Pons (tissue), 1 donor: ENCODE results near the gene B4GAT1.

Experiments used
- DNase-seq: peaks from one replicate; pipeline ENCODE4 v3.0.0-alpha.2; 2016; ENCODE audit warnings: low spot score

Gene B4GAT1

DNA sequence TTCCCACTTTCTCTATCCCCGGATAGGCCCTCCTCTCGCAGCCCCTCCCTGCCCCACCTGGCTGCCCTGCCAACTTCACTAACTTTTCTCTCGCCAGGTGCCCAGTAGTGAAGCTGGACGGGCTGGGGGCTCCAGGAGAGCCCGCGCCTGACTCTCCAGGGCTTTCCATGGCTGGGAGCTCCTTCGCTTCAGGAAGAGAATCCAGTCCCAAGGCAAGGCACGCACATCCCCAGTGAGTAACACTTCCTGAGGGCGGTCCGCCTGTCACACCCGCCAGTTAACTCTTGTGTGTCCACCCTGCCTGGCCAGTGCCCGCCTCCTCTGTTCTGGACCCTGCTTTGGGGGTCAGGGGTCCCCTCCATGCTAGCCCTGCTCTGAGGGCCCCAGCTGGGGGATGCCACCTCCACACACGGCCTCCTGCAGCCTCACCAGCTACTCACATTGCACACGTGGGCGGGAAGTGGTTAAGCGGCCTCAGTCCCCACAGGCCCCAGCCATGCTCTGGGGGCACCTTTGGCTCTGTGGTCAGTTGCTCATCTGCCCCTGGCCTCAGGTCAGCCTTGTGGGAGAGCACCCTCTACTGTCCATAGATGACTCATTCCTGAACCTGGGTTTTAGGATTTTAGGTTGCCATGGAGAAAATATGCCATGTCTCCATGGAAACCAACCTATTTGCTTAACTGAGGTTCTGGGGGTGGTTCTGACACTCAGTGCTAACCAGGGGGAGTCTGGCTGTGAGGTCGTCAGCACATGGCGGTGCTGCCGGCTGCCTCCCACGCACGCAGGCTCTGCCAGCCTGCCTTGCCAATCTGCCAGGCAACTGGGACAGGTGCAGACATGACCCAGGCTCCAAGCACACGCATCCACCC is 11.0 kb downstream of the B4GAT1 start, which contains the start of gene RIN1:
TSS of gene RIN1 (minus strand) at position 201 of the 869 bp plus-strand sequence. CDS start at position 169, 32 bp downstream.
- peak; percentile 26 for DNase-seq

DNA sequence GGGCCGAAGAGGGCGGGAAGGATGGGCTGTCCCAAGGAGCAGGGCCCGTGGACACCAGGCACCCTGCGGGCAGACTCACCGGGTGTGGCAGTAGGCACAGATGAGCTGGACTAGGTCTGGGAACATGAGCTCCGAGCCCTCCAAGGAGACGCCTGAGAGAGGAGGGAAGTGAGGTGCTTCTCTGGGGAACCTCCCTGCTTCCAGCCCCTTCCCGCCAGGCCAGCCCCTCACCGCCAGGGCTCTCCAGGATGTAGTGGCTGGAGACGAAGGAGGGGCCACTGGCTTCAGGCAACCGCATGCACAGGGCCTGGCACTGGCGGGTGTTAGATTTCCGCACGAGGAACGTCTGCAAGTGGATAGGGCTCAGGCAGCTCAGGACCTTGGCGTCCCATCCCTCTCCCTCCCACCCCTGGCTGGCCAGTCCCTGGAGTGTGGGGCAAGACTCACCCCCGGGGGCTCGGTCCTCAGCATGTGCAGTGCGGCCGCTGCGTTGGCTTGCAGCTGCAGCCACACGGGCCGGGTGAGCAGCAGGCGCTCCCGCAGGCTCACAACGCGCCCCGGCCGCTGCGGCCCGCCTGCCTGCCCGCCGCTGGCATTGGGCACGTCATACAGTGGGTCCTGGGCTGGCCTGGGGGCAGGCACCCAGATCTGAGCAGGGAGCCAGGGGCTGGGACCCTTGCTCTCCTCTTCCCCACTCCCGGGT is 11.7 kb downstream of the B4GAT1 start:
- DNase-seq: no peak

GRCh38 chr11:66334605-66335442 is 12.6 kb downstream of the B4GAT1 start:
- DNase-seq: no peak

DNA sequence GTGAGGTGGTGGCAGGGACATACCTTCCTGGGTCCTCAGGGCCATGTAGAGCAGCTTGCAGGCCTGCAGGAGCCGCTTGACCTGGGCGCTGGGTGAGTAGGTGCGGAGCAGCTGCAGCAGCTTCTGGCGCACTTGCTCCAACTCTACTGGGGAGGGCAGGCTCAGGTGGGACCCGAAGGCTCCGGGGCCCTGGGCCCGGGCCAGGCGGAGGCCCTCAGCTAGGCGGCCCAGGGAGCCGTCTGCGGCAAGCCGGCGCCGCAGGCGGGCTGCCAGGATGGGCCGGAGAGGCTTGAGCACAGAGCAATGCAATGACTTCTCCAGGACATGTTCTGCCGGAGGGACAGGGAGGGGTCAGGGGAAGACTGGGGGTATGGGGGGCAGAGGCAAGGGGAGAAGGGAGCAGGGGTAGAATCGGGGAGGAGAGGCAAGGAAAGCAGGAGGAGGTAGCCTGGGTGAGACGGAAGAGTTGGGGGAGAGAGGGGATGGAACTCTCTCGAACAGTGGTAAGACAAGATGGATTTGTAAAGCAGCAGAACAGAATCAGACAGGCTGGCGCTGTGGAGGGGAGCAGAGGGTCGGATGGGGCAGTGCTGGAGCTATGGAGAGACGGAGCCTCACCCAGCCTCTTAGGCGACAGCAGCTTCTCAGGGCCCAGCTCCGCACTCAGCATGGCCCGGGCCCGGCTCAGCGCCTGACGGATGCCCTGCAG is 13.4 kb downstream of the B4GAT1 start:
- no peak for DNase-seq

- DNase-seq: no peak
These were observed 14.1 kb downstream of the B4GAT1 start for GRCh38 chr11:66333220-66333877.

GRCh38 chr11:66332371-66333219 is 14.8 kb downstream of the B4GAT1 start:
- no peak for DNase-seq

DNA sequence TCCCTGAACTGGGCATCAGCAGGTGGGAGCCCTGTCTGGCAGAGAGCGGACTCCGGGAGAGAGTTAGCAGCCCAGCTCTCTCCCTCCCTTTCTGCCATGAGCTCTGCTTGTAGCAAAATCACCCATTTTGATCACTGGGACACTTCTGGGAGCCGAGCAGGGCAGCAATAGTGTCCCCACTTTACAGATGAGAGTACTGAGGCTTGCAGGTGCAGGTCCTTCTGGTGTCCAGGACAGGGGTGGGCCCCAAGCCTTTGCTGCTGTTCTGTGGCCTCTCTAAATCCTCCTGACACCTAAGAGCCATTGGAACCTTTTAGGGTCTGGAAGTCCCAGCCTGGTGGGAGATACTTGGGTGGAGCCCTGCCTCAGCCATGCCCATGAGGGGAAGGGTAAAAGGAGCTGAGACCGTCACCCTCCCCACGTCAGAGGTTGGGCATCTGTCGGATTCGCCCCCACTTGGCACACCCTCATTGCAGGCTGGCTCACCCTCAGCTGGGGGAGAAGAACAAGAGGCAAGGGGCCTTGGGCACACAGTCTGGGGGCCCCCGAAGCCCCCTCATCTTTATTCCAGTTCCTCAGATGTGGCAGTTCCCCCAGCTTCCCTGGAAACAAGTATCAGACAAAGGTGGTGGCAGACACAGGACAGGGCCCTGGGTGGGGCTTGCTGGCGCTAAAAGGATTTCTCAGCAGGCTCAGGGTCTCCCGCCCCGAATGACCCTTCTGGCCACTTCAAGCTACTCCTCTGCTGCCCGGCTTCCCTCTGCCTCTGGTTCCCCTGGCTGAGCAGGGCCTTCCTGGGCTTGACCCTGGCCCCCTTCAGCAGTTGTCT is 15.7 kb downstream of the B4GAT1 start:
- DNase-seq: no peak

GRCh38 chr11:66330931-66331330 is 16.5 kb downstream of the B4GAT1 start:
- DNase-seq: no peak

DNA sequence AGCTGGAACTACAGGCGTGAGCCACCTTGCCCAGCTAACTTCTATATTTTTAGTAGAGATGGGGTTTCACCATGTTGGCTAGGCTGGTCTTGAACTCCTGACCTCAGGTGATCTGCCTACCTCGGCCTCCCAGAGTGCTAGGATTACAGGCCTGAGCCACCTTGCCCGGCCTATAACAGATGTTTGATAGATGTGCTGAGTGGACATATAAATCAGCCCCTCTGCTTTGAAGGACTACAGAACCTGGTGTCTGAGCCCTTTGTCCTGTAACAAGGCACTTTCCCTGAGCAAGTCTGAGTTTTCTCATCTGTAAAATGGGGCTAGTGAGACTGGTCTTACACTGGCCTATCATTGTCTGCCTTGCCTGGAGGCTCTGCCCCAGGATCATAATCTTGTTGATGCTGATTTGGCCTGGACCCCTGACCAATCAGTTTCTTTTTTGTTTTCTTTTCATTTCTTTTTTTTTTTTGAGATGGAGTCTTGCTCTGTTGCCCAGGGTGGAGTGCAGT is 18.2 kb downstream of the B4GAT1 start:
- no peak for DNase-seq

GRCh38 chr11:66328302-66329144 is 18.9 kb downstream of the B4GAT1 start:
- peak; percentile 50 for DNase-seq

DNA sequence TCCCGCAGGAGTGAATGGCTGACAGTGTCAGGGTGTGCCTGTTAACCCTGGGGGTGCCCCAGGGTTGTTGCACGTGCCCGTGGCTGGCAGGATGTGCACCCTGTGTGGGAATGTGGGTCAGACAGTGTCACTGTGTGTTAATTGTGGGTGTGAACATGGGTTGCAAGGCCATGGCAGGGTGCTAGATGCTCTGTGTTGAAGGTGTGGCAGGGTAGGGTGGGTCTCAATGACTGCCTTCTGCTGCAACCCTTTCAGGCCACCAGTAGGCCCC is 19.5 kb downstream of the B4GAT1 start:
- no peak for DNase-seq

- DNase-seq: no peak
These were observed 20.0 kb downstream of the B4GAT1 start for GRCh38 chr11:66327171-66328030.

DNA sequence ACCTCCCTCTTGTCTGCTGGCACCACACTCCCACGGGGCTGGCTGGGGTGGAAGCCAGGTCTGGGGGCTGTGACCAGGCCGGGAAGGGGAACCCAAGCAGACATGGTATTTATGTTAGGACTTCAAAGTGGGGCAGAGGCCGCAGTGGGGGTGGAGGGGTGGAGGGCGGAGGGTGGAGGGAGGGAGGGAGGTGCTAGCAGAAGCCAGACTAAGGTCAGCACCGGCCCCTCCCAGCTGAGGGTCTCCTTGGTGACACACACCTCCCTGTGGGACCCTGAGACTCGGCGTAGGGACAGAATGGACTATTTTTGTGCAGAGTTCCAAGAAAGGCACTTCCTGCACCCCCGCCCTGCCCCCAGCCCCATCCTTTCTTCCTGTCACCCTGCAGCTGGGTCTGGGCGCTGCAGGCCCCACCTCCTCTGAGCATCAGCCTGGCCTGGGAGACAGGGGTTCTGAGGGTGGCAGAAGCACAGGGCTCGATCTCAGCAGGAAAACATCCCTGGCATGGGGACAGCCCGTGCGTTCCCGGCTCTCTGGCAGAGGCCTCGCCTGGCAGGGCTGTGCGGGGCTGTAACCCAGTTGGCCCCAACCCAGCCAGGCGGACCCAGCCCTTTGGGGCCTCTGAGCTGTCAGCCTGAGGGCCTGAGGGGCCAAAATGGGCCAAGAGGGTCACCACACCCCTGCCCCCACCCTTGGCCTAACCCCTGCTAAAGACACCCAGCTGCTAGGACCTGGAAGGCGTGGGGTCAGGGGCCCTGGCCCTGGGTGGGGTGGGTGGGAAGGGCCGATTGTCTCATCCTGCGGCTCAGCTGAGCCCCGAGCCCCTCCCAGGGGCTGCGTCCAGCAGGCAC is 20.9 kb downstream of the B4GAT1 start:
- no peak for DNase-seq

GRCh38 chr11:66325263-66325671 is 22.2 kb downstream of the B4GAT1 start:
- DNase-seq: no peak

GRCh38 chr11:66324664-66325063 is 22.8 kb downstream of the B4GAT1 start:
- DNase-seq: no peak

DNA sequence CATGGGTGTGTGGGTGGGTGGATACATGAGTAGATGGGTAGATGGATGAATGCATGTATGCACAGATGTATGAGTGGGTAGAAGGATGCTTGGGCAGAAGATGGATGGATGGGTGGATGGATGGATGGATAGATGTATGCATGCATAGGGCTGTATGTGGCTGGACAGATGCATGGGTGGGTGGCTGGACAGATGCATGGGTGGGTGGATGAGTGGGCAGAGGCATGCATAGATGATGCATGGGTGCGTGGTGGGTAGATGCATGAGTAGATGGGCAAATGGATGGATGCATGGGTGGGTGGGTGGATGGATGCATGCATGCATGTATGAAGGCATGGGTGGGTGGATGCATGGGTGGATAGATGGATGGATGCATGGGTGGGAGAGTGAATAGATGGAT is 23.7 kb downstream of the B4GAT1 start:
- no peak for DNase-seq
